HG03520 (cell line): Measurements from ENCODE around the gene CELF4.

Experiments
- ATAC-seq: cut with Tn5 transposase; IDR thresholded peaks from one replicate; pipeline ENCODE4 v1.9.1; 2021; ENCODE audit warnings: mild to moderate bottlenecking, moderate library complexity; ENCODE audit not compliant: unreplicated experiment

CELF4 gene

GRCh38 chr18:37270038-37270665 lies 295.4 kb downstream of the CELF4 start:
- no peak for ATAC-seq

GRCh38 chr18:37266290-37266689 lies 299.3 kb downstream of the CELF4 start:
- no peak for ATAC-seq

GRCh38 chr18:37265382-37265781 lies 300.2 kb downstream of the CELF4 start:
- no peak for ATAC-seq

- no peak for ATAC-seq
These were observed 300.6 kb downstream of the CELF4 start for GRCh38 chr18:37264956-37265355.

GRCh38 chr18:37261988-37262387 lies 303.6 kb downstream of the CELF4 start:
- no peak for ATAC-seq

GRCh38 chr18:37261246-37261840 lies 304.3 kb downstream of the CELF4 start:
- ATAC-seq: no peak

- no peak for ATAC-seq
These were observed 305.1 kb downstream of the CELF4 start for GRCh38 chr18:37260367-37261093.

GRCh38 chr18:37259711-37260110 lies 305.9 kb downstream of the CELF4 start:
- no peak for ATAC-seq

- no peak for ATAC-seq
These were observed 306.8 kb downstream of the CELF4 start for GRCh38 chr18:37258819-37259218.

GRCh38 chr18:37258131-37258530 lies 307.5 kb downstream of the CELF4 start:
- ATAC-seq: no peak

- ATAC-seq: no peak
These were observed 310.6 kb downstream of the CELF4 start for GRCh38 chr18:37254973-37255372.

- ATAC-seq: no peak
These were observed 311.3 kb downstream of the CELF4 start for GRCh38 chr18:37254236-37254754.

GRCh38 chr18:37253394-37254235 lies 312.0 kb downstream of the CELF4 start:
- no peak for ATAC-seq

- no peak for ATAC-seq
These were observed 312.7 kb downstream of the CELF4 start for GRCh38 chr18:37252854-37253393.

- no peak for ATAC-seq
These were observed 313.3 kb downstream of the CELF4 start for GRCh38 chr18:37252342-37252741.

GRCh38 chr18:37251679-37252078 lies 313.9 kb downstream of the CELF4 start:
- ATAC-seq: no peak

- ATAC-seq: no peak
These were observed 315.5 kb downstream of the CELF4 start for GRCh38 chr18:37249895-37250618.

- ATAC-seq: no peak
These were observed 316.3 kb downstream of the CELF4 start for GRCh38 chr18:37249171-37249886.

GRCh38 chr18:37248281-37248680 lies 317.3 kb downstream of the CELF4 start:
- no peak for ATAC-seq
